HepG2 (cell line): ENCODE data around the gene DHRS13.

ENCODE experiments used
- EP300 ChIP-seq, 3 experiments: sonication (generic) in 1 of 3; formaldehyde crosslinking in 1 of 3; IDR thresholded peaks; 2 replicates each; pipeline versions ENCODE4 v1.5.1 to v1.6.1; 2011 to 2020; ENCODE audit warnings: low read depth in 2 of 3, low read length in 2 of 3, borderline replicate concordance in 1 of 3, improper control_type of control experiment in 1 of 3, mild to moderate bottlenecking in 1 of 3, missing genetic modification reagents in 1 of 3, moderate library complexity in 1 of 3
- GABPB1 ChIP-seq: IDR thresholded peaks from 2 replicates; pipeline ENCODE4 v1.6.1; 2016; ENCODE audit warnings: mild to moderate bottlenecking, missing genetic modification reagents, moderate library complexity, missing compliant biosample characterization
- MYNN ChIP-seq: sonication (generic); formaldehyde crosslinking; IDR thresholded peaks from 2 replicates; pipeline ENCODE4 v1.4.0; 2020; ENCODE audit warnings: mild to moderate bottlenecking, low read depth, missing genetic modification reagents
- NFYB ChIP-seq: sonication (generic); formaldehyde crosslinking; IDR thresholded peaks from 2 replicates; pipeline ENCODE4 v1.4.0; 2020; ENCODE audit warnings: missing genetic modification reagents
- PHF8 ChIP-seq: sonication (generic); formaldehyde crosslinking; IDR thresholded peaks from 2 replicates; pipeline ENCODE4 v1.5.0; 2020; ENCODE audit warnings: missing genetic modification reagents
- ZBTB34 ChIP-seq: sonication (generic); formaldehyde crosslinking; IDR thresholded peaks from 2 replicates; pipeline ENCODE4 v1.8.0; 2022; ENCODE audit warnings: mild to moderate bottlenecking, missing genetic modification reagents
- ZNF607 ChIP-seq: sonication (generic); formaldehyde crosslinking; IDR thresholded peaks from 2 replicates; pipeline ENCODE4 v1.5.1; 2020; ENCODE audit warnings: missing genetic modification reagents, mild to moderate bottlenecking, borderline replicate concordance
- ZNF639 ChIP-seq: conservative IDR thresholded peaks from 2 replicates; pipeline ENCODE4 v1.6.1; 2018; ENCODE audit warnings: missing genetic modification reagents
- TF ChIP-seq, protein P1 (sequence below): IDR thresholded peaks from 2 replicates; pipeline ENCODE4 v1.6.1; 2018; ENCODE audit warnings: missing genetic modification reagents

DNA sequence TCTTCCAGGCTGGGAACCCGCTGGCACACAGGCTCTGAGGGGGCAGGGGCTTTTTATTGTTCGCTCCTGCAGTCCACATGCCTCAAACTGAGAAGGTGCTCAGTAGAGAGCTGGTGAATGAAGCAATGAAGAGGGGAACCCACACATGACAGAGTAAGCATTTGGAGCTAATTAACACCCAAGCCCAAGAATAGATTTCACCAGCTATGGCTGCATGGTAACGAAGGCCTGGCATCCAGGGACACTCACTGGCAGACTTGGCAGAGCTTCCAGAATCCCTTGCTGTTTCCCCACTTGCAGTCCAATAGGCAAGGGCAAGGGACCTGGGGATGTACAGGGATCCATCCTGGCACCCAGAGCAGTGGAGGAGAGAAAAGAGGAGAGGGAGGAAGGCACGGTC lies 17.5 kb downstream of the DHRS13 start:
- no peak for TF ChIP-seq ZNF639 (CRISPR knock-in tag)
- no peak for TF ChIP-seq GABPB1 (CRISPR knock-in tag)
- no peak for TF ChIP-seq NFYB (CRISPR knock-in tag)
- TF ChIP-seq PHF8 (CRISPR knock-in tag), result no peak
- no peak for TF ChIP-seq ZBTB34 (CRISPR knock-in tag)
- TF ChIP-seq EP300 (IDR thresholded peaks at IDR 0.05; ENCODE audit: low read depth in 2 of 2, low read length in 2 of 2), result no peak
- no peak for TF ChIP-seq EP300 (CRISPR knock-in tag; IDR thresholded peaks at IDR 0.05; ENCODE audit: borderline replicate concordance)
- TF ChIP-seq MYNN (CRISPR knock-in tag), result no peak
- TF ChIP-seq, protein P1, sequence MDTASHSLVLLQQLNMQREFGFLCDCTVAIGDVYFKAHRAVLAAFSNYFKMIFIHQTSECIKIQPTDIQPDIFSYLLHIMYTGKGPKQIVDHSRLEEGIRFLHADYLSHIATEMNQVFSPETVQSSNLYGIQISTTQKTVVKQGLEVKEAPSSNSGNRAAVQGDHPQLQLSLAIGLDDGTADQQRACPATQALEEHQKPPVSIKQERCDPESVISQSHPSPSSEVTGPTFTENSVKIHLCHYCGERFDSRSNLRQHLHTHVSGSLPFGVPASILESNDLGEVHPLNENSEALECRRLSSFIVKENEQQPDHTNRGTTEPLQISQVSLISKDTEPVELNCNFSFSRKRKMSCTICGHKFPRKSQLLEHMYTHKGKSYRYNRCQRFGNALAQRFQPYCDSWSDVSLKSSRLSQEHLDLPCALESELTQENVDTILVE (CRISPR knock-in tag), result no peak
- no peak for TF ChIP-seq ZNF607 (CRISPR knock-in tag)
